Upper lobe of left lung (tissue), 6 donors: ENCODE measurements around the gene SRP14. TPM values are rescaled to one million over a fixed set of nuclear protein-coding genes. Genes with fewer than 3 reads are reported as not detected.

Experiments used
- ATAC-seq, 2 donors: fragments of 200-7000 bp; cut with Tn5 transposase; one replicate each; pipeline ENCODE4 v1.9.1; 2022; ENCODE audit warnings: mild to moderate bottlenecking in 2 of 2, moderate library complexity in 2 of 2; ENCODE audit not compliant: low FRiP score in 2 of 2
- DNase-seq, 2 donors: peaks; one replicate each; pipeline ENCODE4 v3.0.0-alpha.2; 2019 to 2020
- H3K27ac ChIP-seq, 4 donors: fragments of 200-600 bp; sonication (generic); one replicate each; pipeline ENCODE4 v1.5.1; 2016 to 2019
- H3K27me3 ChIP-seq, 4 donors: fragments of 200-600 bp; sonication (generic); one replicate each; pipeline ENCODE4 v1.5.1; 2017 to 2019
- H3K36me3 ChIP-seq, 4 donors: fragments of 200-600 bp; sonication (generic); one replicate each; pipeline ENCODE4 v1.5.1; 2016 to 2019
- H3K4me1 ChIP-seq, 4 donors: fragments of 200-600 bp; sonication (generic); one replicate each; pipeline ENCODE4 v1.5.1; 2018 to 2019
- H3K4me3 ChIP-seq, 4 donors: fragments of 200-600 bp; sonication (generic); one replicate each; pipeline ENCODE4 v1.5.1; 2017 to 2019; ENCODE audit warnings: mild to moderate bottlenecking in 2 of 4, moderate library complexity in 1 of 4
- H3K9me3 ChIP-seq, 4 donors: fragments of 200-600 bp; sonication (generic); one replicate each; pipeline ENCODE4 v1.5.1; 2018 to 2019
- CTCF ChIP-seq, 6 experiments: fragments of 450-650 bp in 4 of 6; fragments of 200-600 bp in 2 of 6; sonication (generic) in 2 of 6; IDR thresholded peaks; one replicate each; pipeline ENCODE4 v1.5.1; 2016 to 2019; ENCODE audit warnings: antibody characterized with exemption in 6 of 6
- EP300 ChIP-seq, 4 donors: sonication (generic); formaldehyde crosslinking; IDR thresholded peaks; one replicate each; pipeline ENCODE4 v1.5.1; 2017; ENCODE audit warnings: antibody characterized with exemption in 4 of 4, control low read depth in 2 of 4
- POLR2A ChIP-seq, 4 donors: fragments of 450-650 bp; IDR thresholded peaks; one replicate each; pipeline ENCODE4 v1.5.1; 2016 to 2017; ENCODE audit warnings: antibody characterized with exemption in 4 of 4, mild to moderate bottlenecking in 2 of 4
- POLR2AphosphoS5 ChIP-seq, 2 donors: sonication (generic); formaldehyde crosslinking; IDR thresholded peaks; one replicate each; pipeline ENCODE4 v1.5.1; 2017; ENCODE audit warnings: antibody characterized with exemption in 2 of 2
- WGBS, 2 donors: methylation state at CpG; one replicate each; pipeline ENCODE4 v1.1.5; 2017 to 2018; 5-methylcytosine and 5-hydroxymethylcytosine counted together
- total RNA-seq, 6 donors: library from RNA; depleted of rRNA in 4 of 6; stranded (reverse); fragments of >200 nt in 4 of 6; gene quantifications; one replicate each; pipeline versions ENCODE4 v1.1.0 to v1.2.1, GENCODE V29; 2016 to 2021
- donor health status: DM: no; HTN: no; CAD: no; lungs with moderate emphysema.
- donor health status: DM: no; HTN: yes; CAD: no; lungs with severe emphysema.

The SRP14 gene
- total RNA-seq, 6 donors from 2014 or later = 55.5 to 342 (median 191) TPM

- H3K4me1 ChIP-seq = no peaks in the 10 kb centered on the region
- H3K4me3 ChIP-seq = no peak overlapping the region
- no peak for DNase-seq
- peaks cover 5 to 15% (median 8%) of the 10 kb centered on the region in 4 donors for H3K9me3 ChIP-seq
- no peaks in the 10 kb centered on the region for H3K27me3 ChIP-seq
- ATAC-seq = no peak
- peaks cover 8 to 99% (median 66%) of the 10 kb centered on the region in 4 donors for H3K36me3 ChIP-seq
- no peak overlapping the region for H3K27ac ChIP-seq
- TF ChIP-seq POLR2A (IDR thresholded peaks at IDR 0.05) = no peak
- TF ChIP-seq EP300 (IDR thresholded peaks at IDR 0.05) = no peak
- TF ChIP-seq POLR2AphosphoS5 (IDR thresholded peaks at IDR 0.05) = peak in 1 of 2 donors; percentile 19
- TF ChIP-seq CTCF (IDR thresholded peaks at IDR 0.05) = no peak
- 72 to 76% methylated on average over 4 of the region's 4 CpGs for WGBS, 2 donors
Observed at GRCh38 chr15:40010686-40011085, 28.3 kb downstream of the SRP14 start.

DNA sequence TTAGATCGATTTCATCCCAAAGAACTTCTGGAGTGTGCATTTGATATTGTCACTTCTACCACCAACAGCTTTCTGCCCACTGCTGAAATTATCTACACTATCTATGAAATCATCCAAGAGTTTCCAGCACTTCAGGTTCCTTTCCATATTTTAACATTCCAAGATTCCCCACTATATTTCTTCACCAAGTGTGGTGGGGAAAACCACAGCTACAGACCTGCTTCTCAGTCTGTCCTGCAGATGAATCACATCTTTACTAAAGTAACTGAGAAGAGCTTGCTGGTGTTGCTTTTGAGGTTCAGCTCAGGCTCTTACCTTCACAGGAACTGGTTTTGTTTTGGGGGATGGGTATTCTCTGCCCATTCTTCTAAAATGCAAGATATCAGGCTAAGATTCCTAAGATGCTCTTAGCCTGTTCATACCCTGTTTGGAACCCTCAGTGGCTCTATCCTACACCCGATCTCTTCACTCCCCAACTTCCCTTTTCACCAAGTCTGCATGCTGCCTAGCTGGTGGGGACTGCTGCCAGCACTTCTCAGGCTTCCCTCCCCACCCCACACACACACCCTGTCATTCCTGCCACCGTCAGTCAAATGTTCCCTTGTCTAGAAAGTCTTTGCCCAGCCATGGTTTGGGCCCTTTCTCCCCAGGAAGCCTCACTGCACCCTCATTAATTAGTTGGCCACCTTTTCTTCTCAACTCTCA, 30.8 kb downstream of the SRP14 start:
- H3K9me3 ChIP-seq = no peaks in the 10 kb centered on the region
- no peak overlapping the region for H3K4me3 ChIP-seq
- ATAC-seq (no peak), DNase-seq (no peak)
- no peak overlapping the region for H3K27ac ChIP-seq
- TF ChIP-seq CTCF (IDR thresholded peaks at IDR 0.05) (no peak), POLR2AphosphoS5 (IDR thresholded peaks at IDR 0.05) (no peak), POLR2A (IDR thresholded peaks at IDR 0.05) (no peak), EP300 (IDR thresholded peaks at IDR 0.05) (no peak)
- H3K27me3 ChIP-seq = no peaks in the 10 kb centered on the region
- peaks cover 12 to 97% (median 64%) of the 10 kb centered on the region in 4 donors for H3K36me3 ChIP-seq
- WGBS, 2 donors = 85 to 87% methylated on average over 3 of the region's 3 CpGs
- no peaks in the 10 kb centered on the region for H3K4me1 ChIP-seq

- no peaks in the 10 kb centered on the region for H3K27me3 ChIP-seq
- ATAC-seq (no peak), DNase-seq (no peak)
- no peaks in the 10 kb centered on the region for H3K4me1 ChIP-seq
- peaks cover 13 to 95% (median 57%) of the 10 kb centered on the region in 4 donors for H3K36me3 ChIP-seq
- 87 to 95% methylated on average over 2 of the region's 2 CpGs for WGBS, 2 donors
- no peaks in the 10 kb centered on the region for H3K9me3 ChIP-seq
- H3K4me3 ChIP-seq = no peak overlapping the region
- no peak overlapping the region for H3K27ac ChIP-seq
- TF ChIP-seq EP300 (IDR thresholded peaks at IDR 0.05) (no peak), POLR2AphosphoS5 (IDR thresholded peaks at IDR 0.05) (no peak), CTCF (IDR thresholded peaks at IDR 0.05) (no peak)
Observed at GRCh38 chr15:40006646-40007045, 32.3 kb downstream of the SRP14 start.

GRCh38 chr15:40006003-40006402, 33.0 kb downstream of the SRP14 start:
- DNase-seq (no peak), ATAC-seq (no peak)
- peaks cover 17 to 96% (median 54%) of the 10 kb centered on the region in 4 donors for H3K36me3 ChIP-seq
- no peaks in the 10 kb centered on the region for H3K27me3 ChIP-seq
- no peak overlapping the region for H3K27ac ChIP-seq
- TF ChIP-seq POLR2A (IDR thresholded peaks at IDR 0.05) (no peak), CTCF (IDR thresholded peaks at IDR 0.05) (no peak), POLR2AphosphoS5 (IDR thresholded peaks at IDR 0.05) (no peak)
- H3K4me3 ChIP-seq = no peak overlapping the region
- no peaks in the 10 kb centered on the region for H3K4me1 ChIP-seq
- 79 to 87% methylated on average over 3 of the region's 3 CpGs for WGBS, 2 donors
- H3K9me3 ChIP-seq = no peaks in the 10 kb centered on the region
